LNCaP clone FGC (cell line): Measurements from ENCODE around the gene KIRREL3.

ENCODE experiments used
- DNase-seq: peaks from one replicate; pipeline ENCODE4 v3.0.0-alpha.2; 2011; ENCODE audit warnings: low read depth
- H3K4me3 ChIP-seq: 2 replicates; pipeline ENCODE4 v1.5.1; 2011; ENCODE audit warnings: mild to moderate bottlenecking, low read depth, low read length, control low read depth
- CTCF ChIP-seq: IDR thresholded peaks from 2 replicates; pipeline ENCODE4 v1.5.1; 2012; ENCODE audit warnings: mild to moderate bottlenecking; ENCODE audit not compliant: control insufficient read depth, insufficient read depth; ENCODE audit errors: extremely low read depth

Gene KIRREL3

GRCh38 chr11:126476977-126477376 is 523.6 kb downstream of the KIRREL3 start:
- no peak for TF ChIP-seq CTCF
- no peak overlapping the region for H3K4me3 ChIP-seq
- no peak for DNase-seq

GRCh38 chr11:126476266-126476924 is 524.2 kb downstream of the KIRREL3 start:
- DNase-seq: no peak

GRCh38 chr11:126475014-126475991 is 525.3 kb downstream of the KIRREL3 start:
- no peak for DNase-seq
- H3K4me3 ChIP-seq: no peak overlapping the region
- TF ChIP-seq CTCF: no peak

More at GRCh38 chr11:126476266-126476924, 524.2 kb downstream of the KIRREL3 start:
- TF ChIP-seq CTCF: no peak
- H3K4me3 ChIP-seq: no peak overlapping the region

GRCh38 chr11:126474220-126474619 is 526.4 kb downstream of the KIRREL3 start:
- H3K4me3 ChIP-seq: no peak overlapping the region
- no peak for DNase-seq
- TF ChIP-seq CTCF: no peak

- DNase-seq: no peak
- no peak for TF ChIP-seq CTCF
- H3K4me3 ChIP-seq: no peak overlapping the region
These were observed 527.3 kb downstream of the KIRREL3 start for GRCh38 chr11:126473269-126473668.

- DNase-seq: no peak
- TF ChIP-seq CTCF: no peak
These were observed 531.3 kb downstream of the KIRREL3 start for GRCh38 chr11:126469311-126469710.

More at GRCh38 chr11:126469311-126469710, 531.3 kb downstream of the KIRREL3 start:
- no peak overlapping the region for H3K4me3 ChIP-seq
